Measurements from ENCODE around the gene TMEM267.

GRCh38 chr5:43412644-43413043, 71.0 kb downstream of the TMEM267 start:
- TF ChIP-seq EZH2 (IDR thresholded peaks at IDR 0.05; ENCODE audit: borderline replicate concordance, insufficient read depth, low read length, poor library complexity, severe bottlenecking) (no peak), CTCF (IDR thresholded peaks at IDR 0.05; ENCODE audit: poor library complexity, severe bottlenecking) (no peak), EP300 (conservative IDR thresholded peaks at IDR 0.05; ENCODE audit: poor library complexity, severe bottlenecking) (no peak), TAF1 (IDR thresholded peaks at IDR 0.05; ENCODE audit: low read depth) (no peak), REST (IDR thresholded peaks at IDR 0.05; ENCODE audit: borderline replicate concordance) (no peak)

Measured in neural cell (in vitro differentiated cells).